Measurements from ENCODE around the gene PEX26. TPM values are rescaled to one million over a fixed set of nuclear protein-coding genes. Genes with fewer than 3 reads are reported as not detected.
"Not testable (repeated sequence)": the region's sequence is repeated elsewhere in the genome, so short reads cannot be mapped to it uniquely, and the experiment has no call there.

The PEX26 gene
- total and polyA plus RNA-seq, 9 of the 15 experiments (the other 6 are each of a cell fraction or from before 2014, with no cell fraction given), result 0.35 to 39.6 (median 17.4) TPM

- no peak for TF ChIP-seq RBFOX2 (IDR thresholded peaks at IDR 0.05; ENCODE audit: low read depth, low read length)
- no peak for TF ChIP-seq CBX3 (IDR thresholded peaks at IDR 0.05; ENCODE audit: borderline replicate concordance in 1 of 2, low read length in 2 of 2)
Observed at GRCh38 chr22:18050065-18050464, 27.7 kb upstream of the PEX26 start (continued).

- FAIRE-seq; H3K79me2 ChIP-seq (ENCODE audit: control insufficient read depth, insufficient read depth, low read length); DNase-seq (ENCODE audit: extremely low read depth in 1 of 4, low spot score in 3 of 4); H3K9me1 ChIP-seq (ENCODE audit: control insufficient read depth, insufficient read depth, low read length); H3K9me3 ChIP-seq (replicated peaks; ENCODE audit: control insufficient read depth, insufficient read depth, low read depth, low read length); H3K27ac ChIP-seq (ENCODE audit: extremely low read depth, low read depth, low read length); in situ Hi-C loops (cut with MboI); BruUV-seq (replicated peaks); ATAC-seq; H3K27me3 ChIP-seq (ENCODE audit: control insufficient read depth in 2 of 2, insufficient read depth in 2 of 2, low read length in 2 of 2); CTCF ChIA-PET (ENCODE audit: low intra/inter-chr PET ratio); H3K9ac ChIP-seq (ENCODE audit: insufficient read depth in 1 of 2, low read depth in 2 of 2, low read length in 2 of 2); POLR2A ChIA-PET; H2AFZ ChIP-seq (ENCODE audit: low read depth, low read length); H4K20me1 ChIP-seq (replicated peaks; ENCODE audit: control insufficient read depth, insufficient read depth, low read length); intact Hi-C loops (cut with micrococcal nuclease); H3K4me3 ChIP-seq; H3K4me2 ChIP-seq (ENCODE audit: insufficient read depth, low read length); H3K36me3 ChIP-seq (ENCODE audit: control insufficient read depth, insufficient read depth, low read length): not testable (repeated sequence)
- 29% methylated on average over 10 of the region's 12 CpGs for WGBS (ENCODE audit: insufficient coverage, low coverage, missing lambda C conversion rate)
- H3K4me1 ChIP-seq (replicated peaks in 1 of 2; ENCODE audit: control insufficient read depth in 2 of 2, insufficient read depth in 2 of 2, low read length in 2 of 2), result peaks cover 7 to 12% of the 10 kb centered on the region in 2 experiments; a peak in 4 of 5 replicates
Observed at GRCh38 chr22:18051113-18051512, 26.7 kb upstream of the PEX26 start.

GRCh38 chr22:18053216-18053946 is 24.4 kb upstream of the PEX26 start:
- H3K9me1 ChIP-seq (ENCODE audit: control insufficient read depth, insufficient read depth, low read length); H2AFZ ChIP-seq (ENCODE audit: low read depth, low read length); DNase-seq (ENCODE audit: extremely low read depth in 1 of 4, low spot score in 3 of 4); H3K9ac ChIP-seq (ENCODE audit: insufficient read depth in 1 of 2, low read depth in 2 of 2, low read length in 2 of 2); H3K4me3 ChIP-seq; in situ Hi-C loops (cut with MboI); H3K9me3 ChIP-seq (replicated peaks; ENCODE audit: control insufficient read depth, insufficient read depth, low read depth, low read length); H3K4me2 ChIP-seq (ENCODE audit: insufficient read depth, low read length); BruUV-seq (replicated peaks); CTCF ChIA-PET (ENCODE audit: low intra/inter-chr PET ratio); FAIRE-seq; H3K79me2 ChIP-seq (ENCODE audit: control insufficient read depth, insufficient read depth, low read length); H3K27ac ChIP-seq (ENCODE audit: extremely low read depth, low read depth, low read length); intact Hi-C loops (cut with micrococcal nuclease); H3K27me3 ChIP-seq (ENCODE audit: control insufficient read depth in 2 of 2, insufficient read depth in 2 of 2, low read length in 2 of 2); H3K36me3 ChIP-seq (ENCODE audit: control insufficient read depth, insufficient read depth, low read length); H4K20me1 ChIP-seq (replicated peaks; ENCODE audit: control insufficient read depth, insufficient read depth, low read length); ATAC-seq: not testable (repeated sequence)
- 85% methylated on average over 33 of the region's 49 CpGs for WGBS (ENCODE audit: insufficient coverage, low coverage, missing lambda C conversion rate)
- POLR2A ChIA-PET, result interaction anchor here (0.5 to 1.3 kb wide), 4 partner anchors 12 to 1327 kb away, joined by 3 to 7 read pairs (median 4); no protein-coding TSS in a partner anchor
- peaks cover 15 to 16% of the 10 kb centered on the region in 2 experiments for H3K4me1 ChIP-seq (replicated peaks in 1 of 2; ENCODE audit: control insufficient read depth in 2 of 2, insufficient read depth in 2 of 2, low read length in 2 of 2)
